H9 (cell line): Measurements from ENCODE around the gene NYAP1. TPM values are rescaled to one million over a fixed set of nuclear protein-coding genes. Genes with fewer than 3 reads are reported as not detected.

Experiments
- DNase-seq: peaks from one replicate; pipeline ENCODE4 v3.0.0-alpha.2; 2017
- H2AFZ ChIP-seq: one replicate; pipeline ENCODE4 v1.6.1; 2013; ENCODE audit warnings: mild to moderate bottlenecking, low read length, control low read depth, moderate library complexity
- H2AK5ac ChIP-seq: 2 replicates; pipeline ENCODE4 v1.6.1; 2013; ENCODE audit warnings: low read length, control low read depth, mixed read lengths; ENCODE audit not compliant: insufficient read length
- H2BK120ac ChIP-seq: one replicate; pipeline ENCODE4 v1.6.1; 2013; ENCODE audit warnings: low read depth, mild to moderate bottlenecking, low read length, control low read depth, inconsistent platforms; ENCODE audit not compliant: poor library complexity, severe bottlenecking
- H2BK12ac ChIP-seq: 2 replicates; pipeline ENCODE4 v1.6.1; 2013; ENCODE audit warnings: low read length, control low read depth, mixed read lengths, low read depth; ENCODE audit not compliant: insufficient read length
- H2BK15ac ChIP-seq: 2 replicates; pipeline ENCODE4 v1.6.1; 2013; ENCODE audit warnings: low read depth, low read length, control low read depth
- H2BK20ac ChIP-seq: one replicate; pipeline ENCODE4 v1.6.1; 2013; ENCODE audit warnings: low read depth, mild to moderate bottlenecking, low read length, control low read depth, inconsistent platforms; ENCODE audit not compliant: poor library complexity, severe bottlenecking
- H2BK5ac ChIP-seq: 2 replicates; pipeline ENCODE4 v1.6.1; 2013; ENCODE audit warnings: low read length, control low read depth, mixed read lengths; ENCODE audit not compliant: insufficient read length
- H3K14ac ChIP-seq: 2 replicates; pipeline ENCODE4 v1.6.1; 2013; ENCODE audit warnings: low read length, control low read depth; ENCODE audit not compliant: insufficient read depth
- H3K18ac ChIP-seq: 2 replicates; pipeline ENCODE4 v1.6.1; 2013; ENCODE audit warnings: low read depth, mild to moderate bottlenecking, mixed read lengths, low read length, control low read depth; ENCODE audit not compliant: insufficient read length
- H3K23ac ChIP-seq: 2 replicates; pipeline ENCODE4 v1.6.1; 2013; ENCODE audit warnings: low read length, control low read depth, mixed read lengths, low read depth; ENCODE audit not compliant: insufficient read length
- H3K23me2 ChIP-seq: 2 replicates; pipeline ENCODE4 v1.6.1; 2013; ENCODE audit warnings: low read depth, mild to moderate bottlenecking, mixed read lengths, low read length, control low read depth; ENCODE audit not compliant: insufficient read length, poor library complexity, severe bottlenecking
- H3K27ac ChIP-seq: 2 replicates; pipeline ENCODE4 v1.5.1; 2013; ENCODE audit warnings: low read length, control low read depth, mixed read lengths, low read depth; ENCODE audit not compliant: insufficient read length
- H3K27me3 ChIP-seq: 2 replicates; pipeline ENCODE4 v1.6.1; 2013; ENCODE audit warnings: low read length, control low read depth, inconsistent platforms; ENCODE audit not compliant: insufficient read depth
- H3K4ac ChIP-seq: 2 replicates; pipeline ENCODE4 v1.6.1; 2013; ENCODE audit warnings: low read depth, mild to moderate bottlenecking, control low read depth, inconsistent platforms, low read length, moderate library complexity
- H3K4me1 ChIP-seq: 2 replicates; pipeline ENCODE4 v1.6.1; 2013; ENCODE audit warnings: low read length, control low read depth, inconsistent platforms; ENCODE audit not compliant: insufficient read depth
- H3K4me2 ChIP-seq: 2 replicates; pipeline ENCODE4 v1.6.1; 2013; ENCODE audit warnings: low read length, control low read depth, mixed read lengths; ENCODE audit not compliant: insufficient read length, insufficient read depth
- H3K56ac ChIP-seq: 2 replicates; pipeline ENCODE4 v1.6.1; 2013; ENCODE audit warnings: low read depth, mild to moderate bottlenecking, mixed read lengths, low read length, control low read depth; ENCODE audit not compliant: insufficient read length
- H3K79me1 ChIP-seq: 2 replicates; pipeline ENCODE4 v1.6.1; 2013; ENCODE audit warnings: low read depth, mild to moderate bottlenecking, moderate library complexity, low read length, control low read depth, inconsistent platforms; ENCODE audit not compliant: insufficient read depth, poor library complexity, severe bottlenecking
- H3K79me2 ChIP-seq: 2 replicates; pipeline ENCODE4 v1.6.1; 2013; ENCODE audit warnings: low read length, control low read depth, inconsistent platforms; ENCODE audit not compliant: insufficient read depth
- H3K9ac ChIP-seq: 2 replicates; pipeline ENCODE4 v1.6.1; 2013; ENCODE audit warnings: low read length, control low read depth, mixed read lengths; ENCODE audit not compliant: insufficient read length; ENCODE audit errors: extremely low read depth
- H3K9me3 ChIP-seq: one replicate; pipeline ENCODE4 v1.6.1; 2013; ENCODE audit warnings: low read depth, low read length, inconsistent platforms; ENCODE audit not compliant: control insufficient read depth
- H3T11ph ChIP-seq: one replicate; pipeline ENCODE4 v1.6.1; 2013; ENCODE audit warnings: mild to moderate bottlenecking, low read length, control low read depth, inconsistent platforms
- H4K20me1 ChIP-seq: one replicate; pipeline ENCODE4 v1.6.1; 2013; ENCODE audit not compliant: control insufficient read depth, insufficient read length, insufficient read depth
- H4K5ac ChIP-seq: 2 replicates; pipeline ENCODE4 v1.6.1; 2013; ENCODE audit warnings: low read depth, mild to moderate bottlenecking, mixed read lengths, low read length, control low read depth; ENCODE audit not compliant: insufficient read length
- H4K8ac ChIP-seq: replicated peaks from 2 replicates; pipeline ENCODE4 v1.6.1; 2013; ENCODE audit warnings: low read length, control low read depth, mixed read lengths, low read depth; ENCODE audit not compliant: insufficient read length
- H4K91ac ChIP-seq: 2 replicates; pipeline ENCODE4 v1.6.1; 2013; ENCODE audit warnings: low read depth, mild to moderate bottlenecking, moderate library complexity, mixed read lengths, low read length, control low read depth; ENCODE audit not compliant: insufficient read length
- H3K27ac Mint-ChIP-seq, 3 experiments: 2 replicates in 2 of 3; 3 replicates in 1 of 3; pipeline ENCODE4 v1.8.0; 2020 to 2021; ENCODE audit warnings: mixed read lengths in 3 of 3, mild to moderate bottlenecking in 1 of 3, moderate library complexity in 1 of 3
- H3K27me3 Mint-ChIP-seq: 2 replicates; pipeline ENCODE4 v1.8.0; 2021; ENCODE audit warnings: low read depth, mild to moderate bottlenecking, moderate library complexity, mixed read lengths
- H3K36me3 Mint-ChIP-seq, 3 experiments: 2 replicates in 2 of 3; 3 replicates in 1 of 3; pipeline ENCODE4 v1.8.0; 2020 to 2021; ENCODE audit warnings: low read depth in 3 of 3, mixed read lengths in 3 of 3; ENCODE audit not compliant: insufficient read depth in 1 of 3
- H3K4me1 Mint-ChIP-seq, 2 experiments: 2 replicates each; pipeline ENCODE4 v1.8.0; 2020; ENCODE audit warnings: mixed read lengths in 2 of 2
- H3K4me3 Mint-ChIP-seq, 2 experiments: 2 replicates in 1 of 2; 3 replicates in 1 of 2; pipeline ENCODE4 v1.8.0; 2020 to 2021; ENCODE audit warnings: mild to moderate bottlenecking in 2 of 2, mixed read lengths in 2 of 2, moderate library complexity in 1 of 2
- H3K9me3 Mint-ChIP-seq, 2 experiments: 2 replicates in 1 of 2; 3 replicates in 1 of 2; pipeline ENCODE4 v1.8.0; 2020; ENCODE audit warnings: mild to moderate bottlenecking in 2 of 2, mixed read lengths in 2 of 2, moderate library complexity in 1 of 2
- CTCF ChIP-seq: fragments of 200-600 bp; sonication (generic); conservative IDR thresholded peaks from 3 replicates; pipeline ENCODE4 v1.8.0; 2021; ENCODE audit warnings: antibody characterized with exemption, mild to moderate bottlenecking
- WGBS: extraction: QIAGEN DNeasy Blood & Tissue Kit; methylation state at CpG from one replicate; pipeline ENCODE4 v1.1.7; 2013; ENCODE audit warnings: missing lambda C conversion rate, low lambda C conversion rate, mixed read lengths; ENCODE audit not compliant: insufficient read length; ENCODE audit errors: extremely low coverage; 5-methylcytosine and 5-hydroxymethylcytosine counted together
- total RNA-seq: library from RNA; stranded (reverse); gene quantifications from 2 replicates; pipeline ENCODE4 v1.2.1, GENCODE V29; 2021

The NYAP1 gene
- total RNA-seq, 1 experiment from 2014 or later: 3.2 TPM

- H3K23me2 ChIP-seq: peaks cover 11% of the 10 kb centered on the region
- H2BK120ac ChIP-seq: no peak overlapping the region
- no peak overlapping the region for H2BK20ac ChIP-seq
- no peak overlapping the region for H2BK15ac ChIP-seq
- Mint-ChIP-seq H3K27me3 (peaks cover 24% of the 10 kb centered on the region), H3K27ac (no peak overlapping the region), H3K9me3 (no peaks in the 10 kb centered on the region; a peak in 1 of 5 replicates), H3K4me1 (peaks cover 46 to 52% of the 10 kb centered on the region in 2 experiments), H3K4me3 (peak overlapping the region; percentile 79 to 88), H3K36me3 (no peaks in the 10 kb centered on the region)
- no peak overlapping the region for H2AFZ ChIP-seq
- no peak overlapping the region for H3K27ac ChIP-seq
- no peak overlapping the region for H3K4ac ChIP-seq
- no peak overlapping the region for H2BK12ac ChIP-seq
- H4K20me1 ChIP-seq: no peaks in the 10 kb centered on the region
- no peaks in the 10 kb centered on the region for H3K9me3 ChIP-seq
- DNase-seq: peak; percentile 39
- peak overlapping the region; percentile 65 for H3K9ac ChIP-seq
- H3K18ac ChIP-seq: no peak overlapping the region
- no peak overlapping the region for H4K91ac ChIP-seq
- no peak overlapping the region for H2AK5ac ChIP-seq
- no peak overlapping the region for H2BK5ac ChIP-seq
- WGBS: no CpG with 5 or more reads among the region's 44 CpGs
- no peaks in the 10 kb centered on the region for H3K79me2 ChIP-seq
- H3K27me3 ChIP-seq: no peaks in the 10 kb centered on the region; the same call in 1 of the 2 replicates
- no peak overlapping the region for H4K8ac ChIP-seq
- H3K56ac ChIP-seq: no peak overlapping the region
- H3K79me1 ChIP-seq: no peaks in the 10 kb centered on the region
- no peak overlapping the region for H3T11ph ChIP-seq
- H3K4me1 ChIP-seq: peaks cover 6% of the 10 kb centered on the region
- TF ChIP-seq CTCF: no peak
- H3K23ac ChIP-seq: no peak overlapping the region
- H3K14ac ChIP-seq: no peak overlapping the region
- peak overlapping the region; percentile 96 for H3K4me2 ChIP-seq
- H4K5ac ChIP-seq: no peak overlapping the region
Measured at GRCh38 chr7:100539436-100540006, 55.8 kb downstream of the NYAP1 start.
